NCI-H774 (cell line): ENCODE measurements around the gene BCAP31.

Experiments
- DNase-seq: peaks from one replicate; lab custom pipeline; 2025; lab: John Stamatoyannopoulos, UW

The BCAP31 gene

GRCh38 chrX:153673428-153674218 lies 50.6 kb downstream of the BCAP31 start, which contains the start of gene PNCK:
PNCK (minus strand) TSS chrX:153673813; CDS start chrX:153673076, 737 bp downstream.
- no peak for DNase-seq

GRCh38 chrX:153672531-153673427 lies 51.4 kb downstream of the BCAP31 start:
- no peak for DNase-seq

- no peak for DNase-seq
Observed at GRCh38 chrX:153671589-153672530, 52.3 kb downstream of the BCAP31 start.

GRCh38 chrX:153670748-153671588 lies 53.2 kb downstream of the BCAP31 start:
- no peak for DNase-seq

- no peak for DNase-seq
Observed at GRCh38 chrX:153669901-153670731, 54.1 kb downstream of the BCAP31 start.

- DNase-seq = no peak
Observed at GRCh38 chrX:153669174-153669890, 54.9 kb downstream of the BCAP31 start.

GRCh38 chrX:153668423-153669173 lies 55.6 kb downstream of the BCAP31 start:
- no peak for DNase-seq

GRCh38 chrX:153667956-153668396 lies 56.2 kb downstream of the BCAP31 start:
- DNase-seq = peak; percentile 19

- DNase-seq = no peak
Observed at GRCh38 chrX:153667281-153667955, 56.8 kb downstream of the BCAP31 start.

- no peak for DNase-seq
Observed at GRCh38 chrX:153665726-153666306, 58.4 kb downstream of the BCAP31 start.

GRCh38 chrX:153662266-153662665 lies 61.9 kb downstream of the BCAP31 start:
- no peak for DNase-seq

GRCh38 chrX:153659268-153659667 lies 64.9 kb downstream of the BCAP31 start:
- no peak for DNase-seq

GRCh38 chrX:153657161-153657560 lies 67.0 kb downstream of the BCAP31 start:
- no peak for DNase-seq

GRCh38 chrX:153653556-153653955 lies 70.6 kb downstream of the BCAP31 start:
- DNase-seq = no peak

- no peak for DNase-seq
Observed at GRCh38 chrX:153651540-153652079, 72.6 kb downstream of the BCAP31 start.

- no peak for DNase-seq
Observed at GRCh38 chrX:153650959-153651358, 73.2 kb downstream of the BCAP31 start.
